Astrocyte (in vitro differentiated cells and primary cell): ENCODE data around the gene PDF.

Source experiments
- CTCF ChIP-seq: IDR thresholded peaks from 2 replicates; pipeline ENCODE4 v1.5.1; 2011; ENCODE audit warnings: low read depth, mild to moderate bottlenecking, inconsistent platforms, low read length, moderate library complexity; ENCODE audit not compliant: insufficient read depth
- EZH2 ChIP-seq: IDR thresholded peaks from 2 replicates; pipeline ENCODE4 v1.6.1; 2012; ENCODE audit warnings: mild to moderate bottlenecking, low read length, inconsistent platforms; ENCODE audit not compliant: insufficient read depth

- TF ChIP-seq CTCF (no peak), EZH2 (no peak)
Measured at GRCh38 chr16:69346683-69347082, 16.3 kb upstream of the PDF start.
